HG03095 (cell line): ENCODE results near the gene HK2.

ENCODE experiments used
- ATAC-seq: cut with Tn5 transposase; IDR thresholded peaks from one replicate; pipeline ENCODE4 v1.9.1; 2021; ENCODE audit warnings: moderate library complexity; ENCODE audit not compliant: unreplicated experiment

Gene HK2

GRCh38 chr2:74930811-74931486 is 97.0 kb downstream of the HK2 start:
- no peak for ATAC-seq

DNA sequence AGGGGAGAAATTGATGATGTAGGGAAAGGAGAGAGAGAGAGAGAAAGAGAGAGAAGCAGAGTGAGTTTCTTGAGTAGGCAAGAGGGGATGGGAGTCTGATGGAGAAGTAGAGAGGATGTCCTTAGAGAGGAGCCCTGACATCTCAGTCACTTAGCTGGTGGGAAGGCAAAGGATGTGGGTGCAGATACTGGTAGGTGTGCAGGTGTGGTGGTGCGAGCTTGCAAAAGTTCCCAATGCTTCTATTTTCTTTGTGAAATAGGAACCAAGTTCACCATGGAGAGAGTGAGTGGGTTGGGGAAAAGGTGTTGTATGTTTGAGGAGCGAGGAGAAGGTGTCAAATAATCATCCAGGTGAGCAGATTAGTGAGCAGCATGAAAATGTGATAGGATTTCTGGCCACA is 98.0 kb downstream of the HK2 start:
- no peak for ATAC-seq

DNA sequence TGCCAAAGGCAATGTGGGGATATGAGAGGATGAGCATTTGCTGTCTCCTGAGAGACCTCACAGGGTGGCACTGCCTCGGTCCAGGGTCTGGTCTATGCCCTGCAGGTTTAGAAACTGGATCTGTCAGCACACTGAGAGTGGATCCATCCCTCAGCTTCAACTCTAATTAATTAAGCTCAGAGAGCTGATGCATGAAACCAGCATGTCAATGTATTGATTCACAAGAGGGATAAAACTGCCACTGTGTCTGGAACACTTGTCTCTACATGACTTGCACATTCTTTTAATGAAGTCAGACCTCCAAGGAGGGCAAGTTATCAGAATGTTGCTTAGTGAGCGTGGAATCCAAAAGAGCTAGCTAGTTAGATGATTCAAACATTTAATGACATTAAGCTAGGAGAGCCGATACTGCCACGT is 102.1 kb downstream of the HK2 start:
- ATAC-seq, result no peak

- no peak for ATAC-seq
These were observed 103.4 kb downstream of the HK2 start for GRCh38 chr2:74937221-74937880.

- no peak for ATAC-seq
These were observed 104.3 kb downstream of the HK2 start for GRCh38 chr2:74938264-74938663.

DNA sequence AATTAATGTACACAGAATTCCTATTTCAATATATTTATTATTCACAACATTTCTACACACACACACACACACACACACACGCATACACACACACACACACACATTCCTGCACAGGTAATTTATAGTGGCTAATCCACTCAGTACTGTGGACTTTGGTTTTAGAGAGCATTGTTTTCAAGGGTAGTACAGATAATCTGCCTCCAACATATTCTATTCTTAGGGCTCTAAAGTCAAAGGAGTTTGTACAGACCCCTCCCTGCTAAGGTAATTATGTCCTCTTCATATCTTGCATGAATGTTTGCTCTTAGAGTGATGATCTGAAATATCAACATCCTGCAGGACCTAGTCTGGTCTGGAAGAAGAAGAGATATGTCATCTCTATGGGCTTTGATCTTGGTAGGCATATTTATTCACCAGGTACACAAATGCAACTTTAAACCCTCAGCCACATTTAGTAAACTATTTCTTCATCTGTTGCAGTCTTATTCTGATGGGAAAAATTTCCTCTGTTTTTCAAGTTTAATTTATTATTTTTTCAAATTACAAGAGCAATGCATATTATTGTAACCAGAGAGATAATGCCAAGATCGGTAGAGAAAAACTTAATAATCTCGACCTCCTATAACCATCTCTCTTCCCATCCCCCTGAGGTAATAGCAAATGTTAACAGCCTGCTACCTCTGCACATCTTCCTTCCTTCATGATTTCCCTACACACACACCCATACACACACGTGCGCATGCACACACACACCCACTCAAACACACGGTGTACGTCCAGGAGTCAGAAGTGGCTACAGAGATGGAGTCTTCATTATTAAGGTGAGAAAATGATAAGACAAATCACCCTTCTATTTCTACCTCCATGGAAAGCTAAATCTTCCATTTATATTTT is 106.2 kb downstream of the HK2 start:
- no peak for ATAC-seq

- no peak for ATAC-seq
These were observed 107.4 kb downstream of the HK2 start for GRCh38 chr2:74941284-74941683.

GRCh38 chr2:74942263-74942662 is 108.3 kb downstream of the HK2 start:
- no peak for ATAC-seq
